GM19023 (cell line): Measurements from ENCODE around the gene SH3GLB1.

Experiments
- ATAC-seq: cut with Tn5 transposase; IDR thresholded peaks from one replicate; pipeline ENCODE4 v1.9.1; 2021; ENCODE audit warnings: mild to moderate bottlenecking, moderate library complexity; ENCODE audit not compliant: unreplicated experiment

SH3GLB1 gene

DNA sequence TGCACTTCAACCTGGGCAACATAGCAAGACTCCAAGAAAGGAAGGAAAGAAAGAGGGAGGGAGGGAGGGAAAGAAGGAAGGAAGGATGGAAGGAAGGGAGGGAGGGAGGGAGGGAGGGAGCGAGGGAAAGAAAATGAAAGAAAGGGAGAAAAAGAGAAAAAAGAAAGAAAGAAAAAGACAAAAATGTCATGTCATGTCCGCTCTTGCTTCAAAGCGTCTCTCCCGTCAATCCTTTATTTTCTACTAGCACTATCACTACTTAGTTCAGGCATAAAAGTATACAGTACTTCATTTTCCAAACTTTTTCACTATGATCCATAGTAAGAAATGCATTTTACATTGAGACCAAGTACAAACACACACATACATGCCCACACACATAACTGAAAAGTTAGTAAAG lies 64.7 kb downstream of the SH3GLB1 start:
- ATAC-seq = no peak

GRCh38 chr1:86773341-86774288 lies 69.2 kb downstream of the SH3GLB1 start:
- ATAC-seq = peak; percentile 19

GRCh38 chr1:86774305-86775295 lies 70.2 kb downstream of the SH3GLB1 start:
- peak; percentile 91 for ATAC-seq

GRCh38 chr1:86775395-86775794 lies 71.0 kb downstream of the SH3GLB1 start:
- ATAC-seq = no peak

DNA sequence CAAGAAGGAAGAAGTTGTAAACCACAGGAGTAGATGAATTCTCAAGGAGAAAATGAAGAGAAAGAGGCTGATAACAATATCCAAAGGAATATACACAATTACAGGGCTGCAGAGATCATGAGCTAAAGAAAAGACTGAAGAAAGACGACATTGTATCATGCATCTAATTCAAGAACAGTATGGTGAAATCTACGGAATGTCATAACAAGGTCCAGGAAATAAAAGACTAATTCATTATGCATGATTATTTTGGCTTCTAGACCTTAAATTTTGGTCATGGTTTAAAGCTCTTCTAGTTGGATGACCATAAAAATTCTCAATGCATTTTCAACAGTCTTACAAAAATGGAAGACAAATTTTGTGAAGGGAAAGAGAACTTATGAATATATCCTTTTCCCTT lies 71.7 kb downstream of the SH3GLB1 start:
- no peak for ATAC-seq

- no peak for ATAC-seq
Measured at GRCh38 chr1:86778569-86779239, 74.3 kb downstream of the SH3GLB1 start.

GRCh38 chr1:86779308-86780191 lies 75.2 kb downstream of the SH3GLB1 start:
- ATAC-seq = no peak

DNA sequence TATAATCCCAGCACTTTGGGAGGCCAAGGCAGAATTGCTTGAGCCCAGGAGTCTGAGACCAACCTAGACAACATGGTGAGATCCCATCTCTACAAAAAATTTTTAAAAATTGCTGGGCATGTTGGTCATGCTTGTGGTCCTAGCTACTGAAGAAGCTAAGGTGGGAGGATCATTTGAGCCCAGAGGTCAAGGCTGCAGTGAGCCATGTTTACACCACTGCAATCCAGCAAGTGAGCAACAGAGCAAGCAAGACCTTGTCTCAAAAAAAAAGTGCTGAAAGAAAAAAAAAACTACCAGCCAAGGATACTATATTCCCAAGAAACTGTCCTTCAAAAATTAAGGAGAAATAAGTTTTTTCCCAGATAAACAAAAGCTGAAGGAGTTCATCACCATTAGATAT lies 78.1 kb downstream of the SH3GLB1 start:
- no peak for ATAC-seq

DNA sequence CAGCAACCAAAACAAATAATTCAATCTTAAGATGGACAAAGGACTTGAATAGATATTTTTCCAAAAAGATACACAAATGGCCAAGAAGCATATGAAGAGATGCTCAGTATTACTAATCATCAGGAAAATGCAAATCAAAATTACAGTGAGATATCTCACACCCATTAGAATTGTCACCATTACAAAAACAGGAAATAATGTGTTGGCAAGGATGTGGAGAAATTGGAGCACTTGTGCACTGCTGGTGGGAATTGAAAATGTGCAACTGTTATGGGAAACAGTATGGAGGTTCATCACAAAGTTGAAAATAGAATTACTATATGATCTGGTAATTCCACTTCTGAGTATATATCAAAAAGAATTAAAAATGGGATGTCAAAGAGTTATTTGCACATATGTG lies 83.2 kb downstream of the SH3GLB1 start:
- no peak for ATAC-seq

DNA sequence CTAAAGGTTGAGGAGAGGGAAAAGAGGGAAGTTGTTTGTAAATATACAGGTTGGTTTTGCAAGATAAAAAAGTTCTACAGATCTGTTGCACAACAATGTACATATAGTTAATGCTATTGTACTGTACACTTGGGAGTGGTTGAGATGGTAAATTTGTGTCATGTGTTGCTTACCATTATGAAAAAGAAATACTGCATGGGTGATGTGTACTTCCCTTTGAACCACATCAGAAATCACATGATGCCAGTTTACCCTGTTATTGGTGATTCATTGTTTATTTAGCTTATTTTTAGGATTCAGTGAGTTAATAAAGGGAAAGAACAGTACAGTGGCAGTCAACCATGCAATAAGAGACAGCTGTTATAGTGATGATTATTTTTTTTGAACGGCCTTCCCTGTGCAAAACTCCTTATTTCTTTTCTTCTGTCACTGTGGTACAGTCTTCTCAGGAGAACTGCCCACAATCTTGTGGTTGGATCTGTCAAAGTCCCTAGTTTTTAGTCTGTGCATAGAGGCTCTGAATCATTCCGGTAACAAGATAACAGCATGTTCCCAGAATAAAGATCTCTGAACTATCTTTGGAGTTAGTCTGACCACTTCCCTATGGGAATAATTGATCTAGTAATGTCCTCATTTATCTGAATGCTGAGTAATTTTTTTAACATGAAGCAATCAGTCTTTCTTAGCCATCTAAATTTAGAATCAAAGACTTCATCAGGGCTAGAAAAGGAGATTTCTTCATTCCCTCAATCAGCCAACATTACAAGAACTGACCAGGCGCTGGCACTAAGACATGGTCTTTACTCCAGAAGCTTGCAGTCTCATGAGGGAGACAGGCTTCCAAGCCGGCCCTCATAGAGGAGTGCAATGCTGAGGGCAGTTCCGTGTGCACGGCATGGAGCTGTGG lies 84.2 kb downstream of the SH3GLB1 start:
- no peak for ATAC-seq

GRCh38 chr1:86795316-86795715 lies 90.9 kb downstream of the SH3GLB1 start:
- no peak for ATAC-seq
